MCF 10A (cell line): ENCODE results near the gene TLN1. TPM values are rescaled to one million over a fixed set of nuclear protein-coding genes. Genes with fewer than 3 reads are reported as not detected.

ENCODE experiments used
- BruUV-seq: library from RNA; stranded (reverse); fragments of 400-500 nt; replicated peaks from 2 replicates; lab custom pipeline; 2021; lab: Mats Ljungman, UMichigan
- CTCF ChIA-PET: fragments of 300-600 bp; sonication (Branson Sonifier 250); formaldehyde crosslinking; extraction: SDS; loops from one replicate; lab custom pipeline; 2021; ENCODE audit warnings: antibody characterized with exemption, inconsistent platforms; lab: Yijun Ruan, JAX
- POLR2A ChIA-PET: fragments of 300-600, 350-650 bp; sonication (Branson Sonifier 250); formaldehyde crosslinking; extraction: SDS; loops from one replicate; lab custom pipeline; 2020; ENCODE audit warnings: antibody characterized with exemption, inconsistent platforms; lab: Yijun Ruan, JAX
- DNase-seq: peaks from one replicate; pipeline ENCODE4 v3.0.0-alpha.2; 2018; ENCODE audit not compliant: unreplicated experiment
- H3K27ac Mint-ChIP-seq: one replicate; pipeline ENCODE4 v1.8.0; 2022; ENCODE audit warnings: mild to moderate bottlenecking, low read depth, mixed read lengths; ENCODE audit not compliant: unreplicated experiment
- H3K27me3 Mint-ChIP-seq: one replicate; pipeline ENCODE4 v1.8.0; 2022; ENCODE audit warnings: mixed read lengths; ENCODE audit not compliant: insufficient read depth, unreplicated experiment
- H3K36me3 Mint-ChIP-seq: one replicate; pipeline ENCODE4 v1.8.0; 2022; ENCODE audit warnings: mild to moderate bottlenecking, moderate library complexity, mixed read lengths; ENCODE audit not compliant: insufficient read depth, unreplicated experiment
- H3K4me1 Mint-ChIP-seq: one replicate; pipeline ENCODE4 v1.8.0; 2022; ENCODE audit warnings: mixed read lengths; ENCODE audit not compliant: insufficient read depth, unreplicated experiment
- H3K4me3 Mint-ChIP-seq: one replicate; pipeline ENCODE4 v1.8.0; 2022; ENCODE audit warnings: mild to moderate bottlenecking, moderate library complexity, mixed read lengths; ENCODE audit not compliant: unreplicated experiment
- H3K9me3 Mint-ChIP-seq: one replicate; pipeline ENCODE4 v1.8.0; 2022; ENCODE audit warnings: mixed read lengths; ENCODE audit not compliant: unreplicated experiment
- intact Hi-C: fragments of 100-400 bp; cut with micrococcal nuclease; formaldehyde crosslinking; loops from 2 replicates; pipeline ENCODE4 v1.14.1; 2022
- total RNA-seq: library from RNA; stranded (reverse); gene quantifications from 2 replicates; pipeline ENCODE4 v1.2.3, GENCODE V29; 2022
- TF ChIP-seq, protein P1 (sequence below): fragments of 200-600 bp; IDR thresholded peaks from one replicate; pipeline ENCODE4 v1.8.0; 2022; ENCODE audit warnings: antibody characterized with exemption, mild to moderate bottlenecking; ENCODE audit not compliant: unreplicated experiment

The TLN1 gene
- total RNA-seq, 1 experiment from 2014 or later, result 224 TPM

DNA sequence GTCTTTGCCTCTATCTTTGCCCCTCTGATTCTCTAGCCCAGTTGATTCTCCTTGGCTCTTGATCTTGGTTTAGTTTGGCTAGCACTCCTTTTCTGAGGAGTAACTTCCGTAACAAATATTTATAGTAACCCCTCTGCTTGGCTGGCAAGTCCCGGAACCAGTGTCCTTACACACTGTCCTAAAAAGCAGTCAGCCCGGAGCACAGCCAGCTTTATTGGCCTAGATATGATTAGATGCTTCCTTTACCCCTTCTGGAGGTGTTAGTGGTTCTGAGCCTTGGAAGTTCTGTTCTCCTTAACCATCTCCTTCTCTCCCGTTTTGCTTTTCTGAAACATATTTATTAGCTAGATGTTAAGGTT, 39.1 kb upstream of the TLN1 start:
- Mint-ChIP-seq H3K27me3 (no peaks in the 10 kb centered on the region), H3K4me1 (no peaks in the 10 kb centered on the region), H3K36me3 (no peaks in the 10 kb centered on the region), H3K4me3 (no peak overlapping the region), H3K9me3 (no peaks in the 10 kb centered on the region), H3K27ac (no peak overlapping the region)
- DNase-seq, result no peak
- CTCF ChIA-PET, result interaction anchor here (0.6 to 2.4 kb wide), 8 partner anchors 9 to 439 kb away, joined by 3 to 9 read pairs (median 4); partner anchors contain the start of genes GBA2 and RGP1
- TF ChIP-seq, protein P1, sequence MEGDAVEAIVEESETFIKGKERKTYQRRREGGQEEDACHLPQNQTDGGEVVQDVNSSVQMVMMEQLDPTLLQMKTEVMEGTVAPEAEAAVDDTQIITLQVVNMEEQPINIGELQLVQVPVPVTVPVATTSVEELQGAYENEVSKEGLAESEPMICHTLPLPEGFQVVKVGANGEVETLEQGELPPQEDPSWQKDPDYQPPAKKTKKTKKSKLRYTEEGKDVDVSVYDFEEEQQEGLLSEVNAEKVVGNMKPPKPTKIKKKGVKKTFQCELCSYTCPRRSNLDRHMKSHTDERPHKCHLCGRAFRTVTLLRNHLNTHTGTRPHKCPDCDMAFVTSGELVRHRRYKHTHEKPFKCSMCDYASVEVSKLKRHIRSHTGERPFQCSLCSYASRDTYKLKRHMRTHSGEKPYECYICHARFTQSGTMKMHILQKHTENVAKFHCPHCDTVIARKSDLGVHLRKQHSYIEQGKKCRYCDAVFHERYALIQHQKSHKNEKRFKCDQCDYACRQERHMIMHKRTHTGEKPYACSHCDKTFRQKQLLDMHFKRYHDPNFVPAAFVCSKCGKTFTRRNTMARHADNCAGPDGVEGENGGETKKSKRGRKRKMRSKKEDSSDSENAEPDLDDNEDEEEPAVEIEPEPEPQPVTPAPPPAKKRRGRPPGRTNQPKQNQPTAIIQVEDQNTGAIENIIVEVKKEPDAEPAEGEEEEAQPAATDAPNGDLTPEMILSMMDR, result no peak
- intact Hi-C loops, result no loop called here
- no TSS peak for BruUV-seq
- POLR2A ChIA-PET, result interaction anchor here (0.5 to 3.3 kb wide), 15 partner anchors 10 to 421 kb away, joined by 3 to 24 read pairs (median 4); partner anchors contain the start of genes ARHGEF39, CREB3, RGP1 and TLN1

DNA sequence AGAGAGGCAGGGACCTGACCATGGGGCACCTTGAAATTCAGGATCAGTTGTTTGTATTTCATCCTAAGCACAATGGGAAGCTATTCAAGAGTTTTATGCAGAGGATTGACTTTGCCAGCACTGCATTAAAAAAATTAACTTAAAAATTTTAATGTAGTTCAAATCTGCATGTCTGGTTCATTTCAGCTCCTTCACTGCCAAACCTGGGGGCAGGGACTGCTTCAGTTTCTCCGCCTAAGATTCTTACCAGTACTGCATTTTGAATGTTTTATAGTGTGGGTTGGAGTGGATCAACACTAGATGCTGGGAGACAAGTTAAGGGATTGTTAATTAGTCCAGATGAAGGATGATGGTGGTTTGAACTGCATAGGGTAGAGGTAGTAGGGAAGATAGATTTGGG, 37.8 kb upstream of the TLN1 start:
- H3K27ac Mint-ChIP-seq, result no peak overlapping the region
- TF ChIP-seq, protein P1, result no peak
- no peak for DNase-seq
- intact Hi-C loops, result no loop called here
- CTCF ChIA-PET, result interaction anchor here (0.6 to 2.1 kb wide), 9 partner anchors 14 to 112 kb away, joined by 3 to 10 read pairs (median 4); partner anchors contain the start of genes CCDC107 and RMRP
- no peaks in the 10 kb centered on the region for H3K27me3 Mint-ChIP-seq
- POLR2A ChIA-PET, result interaction anchor here (1.0 to 1.5 kb wide), 4 partner anchors 9 to 137 kb away, joined by 3 to 8 read pairs (median 5); partner anchors contain the start of genes HRCT1 and SPAG8
- no peak overlapping the region for H3K4me3 Mint-ChIP-seq
- no TSS peak for BruUV-seq
- H3K36me3 Mint-ChIP-seq, result no peaks in the 10 kb centered on the region
- H3K4me1 Mint-ChIP-seq, result no peaks in the 10 kb centered on the region
- no peaks in the 10 kb centered on the region for H3K9me3 Mint-ChIP-seq

DNA sequence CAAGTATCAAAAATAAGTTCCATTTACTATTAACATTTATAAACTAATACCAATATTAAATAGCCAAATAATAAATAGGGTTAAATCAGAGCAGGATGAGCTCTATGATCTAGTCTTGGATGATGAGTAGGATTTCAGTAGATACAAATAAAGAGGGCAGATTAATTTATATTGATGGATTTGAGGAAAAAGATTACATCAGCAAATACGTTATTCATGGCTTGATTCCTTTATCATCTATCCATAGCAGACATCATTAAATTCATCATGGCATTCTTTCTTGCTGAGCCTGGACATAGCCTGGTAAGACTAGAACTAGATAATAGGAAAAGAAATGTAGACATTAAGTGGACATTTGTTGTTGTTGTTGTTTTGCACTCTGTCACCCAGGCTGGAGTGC, 35.5 kb upstream of the TLN1 start:
- no peak overlapping the region for H3K4me3 Mint-ChIP-seq
- CTCF ChIA-PET, result interaction anchor here (0.6 to 2.1 kb wide), 3 partner anchors 12 to 59 kb away, joined by 3 to 10 read pairs (median 3); no protein-coding TSS in a partner anchor
- no peak overlapping the region for H3K27ac Mint-ChIP-seq
- DNase-seq, result no peak
- H3K27me3 Mint-ChIP-seq, result no peaks in the 10 kb centered on the region
- POLR2A ChIA-PET, result interaction anchor here (0.6 to 1.0 kb wide), 2 partner anchors 11 kb away, joined by 3 to 5 read pairs; no protein-coding TSS in a partner anchor
- TF ChIP-seq, protein P1, result no peak
- no peaks in the 10 kb centered on the region for H3K9me3 Mint-ChIP-seq
- no peaks in the 10 kb centered on the region for H3K4me1 Mint-ChIP-seq
- intact Hi-C loops, result no loop called here
- BruUV-seq, result no TSS peak
- H3K36me3 Mint-ChIP-seq, result no peaks in the 10 kb centered on the region

DNA sequence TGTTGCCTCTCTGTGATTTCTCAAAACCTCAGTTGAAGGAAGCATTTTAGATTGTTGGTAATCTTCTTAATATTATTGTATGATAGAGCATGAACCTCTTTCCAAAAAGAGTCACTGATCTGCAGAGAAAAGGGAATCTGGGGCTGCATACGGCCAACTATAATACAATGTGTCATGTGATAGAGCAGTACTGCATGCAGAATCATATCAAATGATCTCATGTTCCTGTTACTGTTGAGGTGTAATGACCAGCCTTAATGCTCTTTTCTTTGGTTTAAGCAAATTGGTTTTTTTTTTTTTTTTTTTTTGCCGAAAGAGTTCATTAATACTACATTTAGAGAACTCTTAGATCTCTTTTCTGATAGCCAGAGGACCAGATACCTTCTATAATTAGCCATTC, 35.0 kb upstream of the TLN1 start:
- H3K4me1 Mint-ChIP-seq, result no peaks in the 10 kb centered on the region
- DNase-seq, result no peak
- intact Hi-C loops, result no loop called here
- ChIA-PET POLR2A (no interaction called here), CTCF (interaction anchor here (0.6 kb wide), 1 partner anchor 59 kb away, joined by 3 read pairs; no protein-coding TSS in a partner anchor)
- no peak overlapping the region for H3K4me3 Mint-ChIP-seq
- no TSS peak for BruUV-seq
- H3K27me3 Mint-ChIP-seq, result no peaks in the 10 kb centered on the region
- no peak overlapping the region for H3K27ac Mint-ChIP-seq
- no peaks in the 10 kb centered on the region for H3K9me3 Mint-ChIP-seq
- no peaks in the 10 kb centered on the region for H3K36me3 Mint-ChIP-seq
- TF ChIP-seq, protein P1, result no peak
